Measurements from ENCODE around the gene FEZF2. TPM values are rescaled to one million over a fixed set of nuclear protein-coding genes. Genes with fewer than 3 reads are reported as not detected.

FEZF2 gene
- total RNA-seq (2022) (not detected in 2 replicates), Bru-seq, nascent RNA (not detected), BruChase-seq, experiment 1, labeled RNA remaining after a 2-hour chase (not detected), BruChase-seq, experiment 2, labeled RNA remaining after a 6-hour chase (not detected)
- long read RNA-seq, result 0 reads

GRCh38 chr3:62373215-62373614 is at the start of gene FEZF2:
TSS of gene FEZF2 (minus strand) at chr3:62373550. CDS start at chr3:62372868, 682 bp downstream.
- H3K4me1 Mint-ChIP-seq (ENCODE audit: low read depth, unreplicated experiment), result no peaks in the 10 kb centered on the region
- TF ChIP-seq CTCF (IDR thresholded peaks at IDR 0.05; ENCODE audit: insufficient read depth in 1 of 2, low read depth in 1 of 2, low read length in 1 of 2, severe bottlenecking in 1 of 2, unreplicated experiment in 1 of 2), result no peak
- H3K27me3 ChIP-seq (replicated peaks; ENCODE audit: control insufficient read depth, insufficient read depth, low read length), result no peaks in the 10 kb centered on the region; the same call in 1 of the 2 replicates
- peaks cover 18% of the 10 kb centered on the region for H3K27me3 Mint-ChIP-seq (ENCODE audit: insufficient read depth, unreplicated experiment)
- no peaks in the 10 kb centered on the region for H3K9me3 ChIP-seq
- CTCF ChIA-PET, result no interaction called here
- H3K27ac Mint-ChIP-seq (ENCODE audit: unreplicated experiment), result no peak within 1 kb of the TSS
- DNase-seq, result no peak
- POLR2A ChIA-PET, result no interaction called here
- no peaks in the 10 kb centered on the region for H3K36me3 Mint-ChIP-seq (ENCODE audit: insufficient read depth, unreplicated experiment)
- intact Hi-C loops (cut with micrococcal nuclease; ENCODE audit: unreplicated experiment), result no loop called here
- no peak within 1 kb of the TSS for H3K4me3 ChIP-seq (ENCODE audit: low read depth, low read length)
- no peaks in the 10 kb centered on the region for H3K4me1 ChIP-seq
- no peaks in the 10 kb centered on the region for H3K36me3 ChIP-seq (ENCODE audit: control insufficient read depth, insufficient read depth, low read length)
- no TSS peak for BruUV-seq (replicated peaks)
- no peaks in the 10 kb centered on the region for H3K9me3 Mint-ChIP-seq (ENCODE audit: unreplicated experiment)
- H3K4me3 Mint-ChIP-seq (ENCODE audit: unreplicated experiment), result no peak within 1 kb of the TSS

- H3K27me3 Mint-ChIP-seq (ENCODE audit: insufficient read depth, unreplicated experiment), result peaks cover 8% of the 10 kb centered on the region
- H3K9me3 Mint-ChIP-seq (ENCODE audit: unreplicated experiment), result no peaks in the 10 kb centered on the region
- TF ChIP-seq CTCF (IDR thresholded peaks at IDR 0.05; ENCODE audit: insufficient read depth in 1 of 2, low read depth in 1 of 2, low read length in 1 of 2, severe bottlenecking in 1 of 2, unreplicated experiment in 1 of 2), result no peak
- DNase-seq, result no peak
- no peaks in the 10 kb centered on the region for H3K36me3 Mint-ChIP-seq (ENCODE audit: insufficient read depth, unreplicated experiment)
- no peaks in the 10 kb centered on the region for H3K9me3 ChIP-seq
- no peaks in the 10 kb centered on the region for H3K4me1 ChIP-seq
- H3K27me3 ChIP-seq (replicated peaks; ENCODE audit: control insufficient read depth, insufficient read depth, low read length), result no peaks in the 10 kb centered on the region; the same call in 1 of the 2 replicates
- H3K36me3 ChIP-seq (ENCODE audit: control insufficient read depth, insufficient read depth, low read length), result no peaks in the 10 kb centered on the region
- no peaks in the 10 kb centered on the region for H3K4me1 Mint-ChIP-seq (ENCODE audit: low read depth, unreplicated experiment)
- ChIA-PET CTCF (no interaction called here), POLR2A (no interaction called here)
- H3K4me3 ChIP-seq (ENCODE audit: low read depth, low read length), result no peak overlapping the region
- H3K4me3 Mint-ChIP-seq (ENCODE audit: unreplicated experiment), result no peak overlapping the region
- BruUV-seq (replicated peaks), result no TSS peak
- H3K27ac Mint-ChIP-seq (ENCODE audit: unreplicated experiment), result no peak overlapping the region
- intact Hi-C loops (cut with micrococcal nuclease; ENCODE audit: unreplicated experiment), result no loop called here
Observed at GRCh38 chr3:62421207-62421606, 47.9 kb upstream of the FEZF2 start.

DNA sequence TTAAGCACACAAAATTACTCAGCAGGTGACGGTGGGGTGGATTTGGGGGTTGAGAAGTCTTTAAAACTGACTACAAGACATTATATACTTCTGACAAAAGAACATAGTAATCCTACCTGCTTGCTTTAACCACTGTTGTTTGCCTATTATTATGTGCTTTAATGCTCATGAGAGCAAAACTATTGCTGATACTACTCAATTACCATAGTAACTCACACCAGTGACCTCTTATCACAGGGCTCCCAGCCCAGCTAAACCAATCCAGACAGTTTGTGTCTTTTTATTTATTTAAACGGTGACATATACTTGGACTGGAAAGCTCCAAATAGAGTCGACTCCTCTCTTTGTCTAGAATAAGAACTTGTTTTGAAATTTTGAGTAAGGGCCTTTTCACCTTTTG is 42.8 kb upstream of the FEZF2 start:
- intact Hi-C loops (cut with micrococcal nuclease; ENCODE audit: unreplicated experiment), result no loop called here
- Mint-ChIP-seq H3K4me3 (ENCODE audit: unreplicated experiment) (no peak overlapping the region), H3K27me3 (ENCODE audit: insufficient read depth, unreplicated experiment) (peaks cover 12% of the 10 kb centered on the region), H3K9me3 (ENCODE audit: unreplicated experiment) (no peaks in the 10 kb centered on the region), H3K36me3 (ENCODE audit: insufficient read depth, unreplicated experiment) (no peaks in the 10 kb centered on the region), H3K27ac (ENCODE audit: unreplicated experiment) (no peak overlapping the region), H3K4me1 (ENCODE audit: low read depth, unreplicated experiment) (no peaks in the 10 kb centered on the region)
- CTCF ChIA-PET, result no interaction called here
- H3K36me3 ChIP-seq (ENCODE audit: control insufficient read depth, insufficient read depth, low read length), result no peaks in the 10 kb centered on the region
- H3K4me1 ChIP-seq, result no peaks in the 10 kb centered on the region
- no peak for TF ChIP-seq CTCF (IDR thresholded peaks at IDR 0.05; ENCODE audit: insufficient read depth in 1 of 2, low read depth in 1 of 2, low read length in 1 of 2, severe bottlenecking in 1 of 2, unreplicated experiment in 1 of 2)
- no peaks in the 10 kb centered on the region for H3K9me3 ChIP-seq
- H3K4me3 ChIP-seq (ENCODE audit: low read depth, low read length), result no peak overlapping the region
- no peak for DNase-seq
- POLR2A ChIA-PET, result no interaction called here
- H3K27me3 ChIP-seq (replicated peaks; ENCODE audit: control insufficient read depth, insufficient read depth, low read length), result no peaks in the 10 kb centered on the region
- no TSS peak for BruUV-seq (replicated peaks)

Measured in Caco-2 (cell line).